OCI-LY1 (cell line): Measurements from ENCODE around the gene RPF1.

Source experiments
- EZH2 ChIP-seq: fragments of 200-600 bp; sonication (generic), shearing (Covaris generic); IDR thresholded peaks from 2 replicates; pipeline ENCODE4 v1.8.0; 2017; ENCODE audit warnings: borderline replicate concordance, mixed run types, mild to moderate bottlenecking, antibody characterized with exemption, low read length, moderate library complexity, mixed read lengths
- TF ChIP-seq, protein P1 (sequence below): fragments of 200-600 bp; sonication (generic), shearing (Covaris generic); IDR thresholded peaks from 2 replicates; pipeline ENCODE4 v1.5.1; 2017; ENCODE audit warnings: mild to moderate bottlenecking, antibody characterized with exemption, low read length, moderate library complexity, mixed read lengths

DNA sequence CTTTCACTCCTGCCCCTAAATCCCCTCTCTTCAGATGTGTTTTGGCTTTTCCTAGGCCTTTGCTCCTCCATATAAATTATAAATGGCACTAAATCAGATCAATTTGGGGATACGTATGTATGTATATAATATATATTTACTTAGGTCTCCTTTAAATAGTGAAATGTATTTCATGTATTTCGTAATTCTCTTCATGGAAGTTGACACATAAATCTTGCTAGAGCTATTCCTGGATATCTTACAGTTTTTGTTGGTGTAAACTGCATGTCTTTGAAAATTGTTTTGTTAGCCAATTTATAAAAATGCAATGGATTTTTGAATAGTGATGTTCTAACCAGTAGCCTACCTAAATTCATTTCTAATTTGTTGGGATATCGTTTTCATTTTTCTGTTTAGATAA, 9.0 kb downstream of the RPF1 start:
- TF ChIP-seq, protein P1, sequence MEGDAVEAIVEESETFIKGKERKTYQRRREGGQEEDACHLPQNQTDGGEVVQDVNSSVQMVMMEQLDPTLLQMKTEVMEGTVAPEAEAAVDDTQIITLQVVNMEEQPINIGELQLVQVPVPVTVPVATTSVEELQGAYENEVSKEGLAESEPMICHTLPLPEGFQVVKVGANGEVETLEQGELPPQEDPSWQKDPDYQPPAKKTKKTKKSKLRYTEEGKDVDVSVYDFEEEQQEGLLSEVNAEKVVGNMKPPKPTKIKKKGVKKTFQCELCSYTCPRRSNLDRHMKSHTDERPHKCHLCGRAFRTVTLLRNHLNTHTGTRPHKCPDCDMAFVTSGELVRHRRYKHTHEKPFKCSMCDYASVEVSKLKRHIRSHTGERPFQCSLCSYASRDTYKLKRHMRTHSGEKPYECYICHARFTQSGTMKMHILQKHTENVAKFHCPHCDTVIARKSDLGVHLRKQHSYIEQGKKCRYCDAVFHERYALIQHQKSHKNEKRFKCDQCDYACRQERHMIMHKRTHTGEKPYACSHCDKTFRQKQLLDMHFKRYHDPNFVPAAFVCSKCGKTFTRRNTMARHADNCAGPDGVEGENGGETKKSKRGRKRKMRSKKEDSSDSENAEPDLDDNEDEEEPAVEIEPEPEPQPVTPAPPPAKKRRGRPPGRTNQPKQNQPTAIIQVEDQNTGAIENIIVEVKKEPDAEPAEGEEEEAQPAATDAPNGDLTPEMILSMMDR = no peak
- no peak for TF ChIP-seq EZH2
